HG02943 (cell line): ENCODE measurements around the gene KAT6B.
"Not testable (repeated sequence)": the region's sequence is repeated elsewhere in the genome, so short reads cannot be mapped to it uniquely, and the experiment has no call there.

Experiments used
- ATAC-seq: cut with Tn5 transposase; IDR thresholded peaks from one replicate; pipeline ENCODE4 v1.9.1; 2021; ENCODE audit warnings: mild to moderate bottlenecking, low read depth, moderate library complexity; ENCODE audit not compliant: unreplicated experiment

Gene KAT6B

GRCh38 chr10:74883428-74883827 lies 57.0 kb downstream of the KAT6B start:
- ATAC-seq, result no peak

DNA sequence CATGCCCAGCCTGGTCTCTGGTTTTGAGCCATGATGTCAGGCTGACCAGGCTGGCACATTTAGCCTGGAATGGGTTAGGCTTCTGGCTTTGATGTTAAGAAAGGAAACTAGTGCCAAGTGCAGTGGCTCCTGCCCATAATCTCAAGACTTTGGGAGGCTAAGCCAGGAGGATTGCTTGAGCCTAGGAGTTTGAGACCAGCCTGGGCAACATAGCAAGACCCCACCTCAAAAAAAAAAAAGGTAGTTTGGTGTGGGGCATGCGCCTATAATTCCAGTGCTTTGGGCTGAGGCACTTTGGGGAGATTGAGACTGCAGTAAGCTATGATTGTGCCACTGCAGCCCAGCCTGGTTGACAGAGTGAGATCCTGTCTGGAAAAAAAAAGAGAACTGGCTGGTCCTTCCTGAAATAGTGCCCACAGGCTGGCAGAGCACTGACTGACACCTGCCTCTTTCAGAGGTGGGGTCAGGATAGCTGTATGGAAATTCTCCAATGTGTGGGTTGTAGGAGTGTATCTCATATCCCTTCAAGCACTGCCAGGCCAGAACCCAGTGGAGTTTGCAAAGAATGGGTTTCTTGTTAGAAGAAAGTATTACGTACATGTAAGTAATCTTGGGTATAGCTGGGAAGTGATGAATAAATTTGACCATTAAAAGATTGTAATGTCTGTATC lies 61.3 kb downstream of the KAT6B start:
- ATAC-seq, result no peak

GRCh38 chr10:74888962-74889661 lies 62.7 kb downstream of the KAT6B start:
- ATAC-seq, result no peak

GRCh38 chr10:74889662-74889998 lies 63.2 kb downstream of the KAT6B start:
- ATAC-seq, result no peak

DNA sequence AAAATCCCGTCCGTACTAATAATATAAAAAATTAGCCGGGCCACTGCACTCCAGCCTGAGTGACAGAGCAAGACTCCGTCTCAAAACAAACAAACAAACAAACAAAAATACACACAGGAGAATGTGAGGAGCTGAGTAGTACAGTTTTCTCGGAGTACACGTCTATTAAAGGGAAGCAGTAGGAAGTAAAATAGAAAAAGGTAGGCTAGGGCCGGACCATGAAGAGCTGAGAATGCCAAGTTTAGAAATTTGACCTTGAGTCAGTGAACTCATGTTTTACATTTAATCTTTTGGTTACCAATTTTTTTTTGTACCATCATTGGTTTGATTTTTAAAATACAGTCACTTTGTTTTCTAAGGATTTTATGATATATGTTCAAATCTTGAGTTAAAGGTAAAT lies 64.1 kb downstream of the KAT6B start:
- no peak for ATAC-seq

DNA sequence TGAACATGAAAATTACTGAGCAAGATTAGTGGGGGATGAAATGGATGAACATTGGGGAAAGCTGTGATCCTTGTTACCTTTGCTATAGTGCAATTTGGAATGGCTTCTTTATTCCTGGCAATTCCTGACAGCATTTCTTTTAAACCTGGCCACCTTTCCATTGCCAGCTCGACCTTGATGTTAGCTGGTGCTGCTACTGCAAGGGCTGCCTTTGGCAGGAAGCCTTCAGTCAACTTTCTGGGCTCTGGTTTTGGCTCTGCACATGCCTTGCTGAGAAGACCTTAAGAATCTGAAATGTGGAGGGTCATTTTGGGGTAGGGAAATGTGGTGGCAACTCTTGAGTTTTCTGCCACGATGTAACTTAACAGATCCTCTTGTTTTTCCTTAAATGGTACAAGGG lies 64.7 kb downstream of the KAT6B start:
- ATAC-seq, result no peak

GRCh38 chr10:74892839-74893238 lies 66.4 kb downstream of the KAT6B start:
- ATAC-seq, result no peak

- ATAC-seq, result not testable (repeated sequence)
These were observed 66.9 kb downstream of the KAT6B start for GRCh38 chr10:74893329-74893728.

DNA sequence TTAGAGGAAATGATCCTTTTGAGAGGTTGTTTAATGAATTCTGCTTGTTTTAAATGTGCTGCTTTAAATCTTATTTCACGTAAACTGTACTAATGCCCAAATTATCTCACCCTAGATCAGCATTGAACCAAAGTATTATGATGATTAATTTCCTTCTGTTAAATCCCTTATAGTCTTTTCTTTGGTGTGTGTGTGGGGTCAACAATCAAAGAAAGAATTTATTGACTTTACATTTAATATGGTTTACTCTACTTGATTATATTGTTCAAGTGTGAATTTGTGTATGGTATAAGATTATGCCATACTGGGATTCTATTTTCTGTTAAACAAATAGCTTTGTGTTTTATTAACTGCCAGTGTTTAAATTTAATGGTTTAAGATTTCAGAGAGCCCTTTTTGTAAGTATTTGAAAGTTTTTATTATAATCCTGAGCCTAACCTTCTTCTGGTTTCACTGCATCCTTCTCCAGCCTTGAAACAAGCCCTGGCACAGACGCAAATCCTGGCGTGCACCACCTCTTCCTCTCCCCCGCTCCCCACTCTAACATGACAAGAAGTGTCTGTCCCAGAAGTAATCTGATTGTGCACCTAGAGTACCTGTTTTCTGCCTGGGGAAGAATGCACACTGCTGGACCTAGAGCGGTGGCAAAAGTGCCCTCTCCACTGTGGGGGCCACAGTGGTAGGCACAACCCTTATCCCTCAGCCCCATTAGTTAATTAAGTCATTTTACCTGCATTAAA lies 70.6 kb downstream of the KAT6B start:
- ATAC-seq, result no peak

DNA sequence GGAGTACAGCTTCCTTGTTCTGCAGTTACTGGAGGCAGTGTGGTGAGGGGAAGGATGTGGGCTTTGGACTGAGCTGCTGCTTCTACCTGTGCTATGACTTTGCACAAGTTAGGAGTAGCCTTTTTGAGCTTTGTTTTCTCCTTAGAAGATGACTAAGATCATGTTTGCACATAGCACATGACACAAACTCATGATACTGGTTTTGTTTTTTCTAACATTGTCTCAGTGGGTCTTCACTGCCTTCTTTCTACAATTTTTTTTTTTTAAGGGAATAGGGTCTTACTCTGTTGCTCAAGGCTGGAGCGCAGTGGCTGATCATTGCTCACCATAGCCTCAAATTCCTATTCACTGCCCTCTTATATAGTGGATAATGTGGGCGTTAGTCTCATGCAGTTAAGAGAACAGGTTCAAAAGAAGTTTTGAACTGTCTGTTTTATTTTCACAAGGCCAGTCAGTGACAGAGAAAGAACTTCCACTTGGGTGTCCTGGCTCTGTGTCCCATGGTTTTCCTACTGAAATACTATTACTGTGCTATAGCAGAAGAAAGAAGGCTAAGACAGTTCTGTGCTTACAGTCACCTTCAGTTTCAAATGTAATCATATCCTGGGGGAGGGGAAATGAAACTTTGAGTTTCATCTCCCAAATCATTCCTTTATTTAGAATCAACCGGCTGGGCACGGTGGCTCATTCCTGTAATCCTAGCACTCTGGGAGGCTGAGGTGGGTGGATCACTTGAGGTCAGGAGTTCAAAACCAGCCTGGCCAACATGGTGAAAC lies 72.0 kb downstream of the KAT6B start:
- no peak for ATAC-seq

- no peak for ATAC-seq
These were observed 73.9 kb downstream of the KAT6B start for GRCh38 chr10:74900297-74900696.

- no peak for ATAC-seq
These were observed 74.9 kb downstream of the KAT6B start for GRCh38 chr10:74901301-74901700.

DNA sequence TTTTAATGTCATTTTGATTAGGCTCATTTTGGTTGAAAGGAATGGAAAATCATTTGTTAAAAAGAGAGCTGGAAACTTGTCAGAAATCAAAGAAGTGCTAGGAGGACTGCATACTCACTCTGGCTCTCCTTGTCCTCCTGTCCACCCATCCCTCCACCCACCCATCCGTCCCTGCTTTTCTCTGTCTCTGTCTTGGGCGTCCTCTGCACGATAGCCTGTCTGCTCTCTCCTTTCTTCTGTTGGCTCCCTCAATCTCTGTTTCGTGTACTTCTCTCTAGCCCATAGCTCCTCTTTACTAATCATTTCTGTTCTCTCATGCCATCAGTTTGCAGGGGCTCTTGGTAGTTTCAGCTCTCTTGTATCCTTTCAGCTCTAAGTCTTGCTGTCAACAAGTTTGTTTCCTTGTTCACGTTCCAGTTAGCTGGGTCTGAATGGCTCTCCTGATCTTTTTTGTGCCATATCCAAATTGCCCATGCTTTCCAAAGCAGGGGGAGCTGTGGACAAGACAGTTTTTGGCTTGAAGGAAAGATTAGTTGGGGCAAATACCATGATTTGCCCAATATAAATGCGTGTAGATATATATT lies 75.6 kb downstream of the KAT6B start:
- no peak for ATAC-seq

DNA sequence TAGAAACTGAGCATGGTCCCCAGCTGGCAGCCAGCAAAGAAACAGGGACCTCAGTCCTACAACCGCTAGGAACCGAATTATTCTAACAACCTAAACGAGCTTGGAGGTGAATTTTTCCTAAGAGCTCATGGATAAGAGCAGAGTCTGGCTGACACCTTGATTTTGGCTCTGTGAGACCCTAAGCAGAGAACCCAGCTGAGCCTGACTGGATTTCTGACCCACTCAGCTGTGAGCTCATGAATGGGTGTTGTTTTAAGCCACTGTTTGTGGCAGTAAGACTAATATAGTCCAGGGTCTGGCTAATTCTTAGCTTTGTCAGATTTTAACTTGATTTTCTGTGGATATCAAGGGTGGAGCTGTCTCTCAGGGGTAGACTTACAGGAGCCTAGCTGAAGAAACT lies 77.1 kb downstream of the KAT6B start:
- ATAC-seq, result no peak

GRCh38 chr10:74906611-74907198 lies 80.3 kb downstream of the KAT6B start:
- no peak for ATAC-seq

GRCh38 chr10:74909670-74910069 lies 83.3 kb downstream of the KAT6B start:
- ATAC-seq, result no peak

DNA sequence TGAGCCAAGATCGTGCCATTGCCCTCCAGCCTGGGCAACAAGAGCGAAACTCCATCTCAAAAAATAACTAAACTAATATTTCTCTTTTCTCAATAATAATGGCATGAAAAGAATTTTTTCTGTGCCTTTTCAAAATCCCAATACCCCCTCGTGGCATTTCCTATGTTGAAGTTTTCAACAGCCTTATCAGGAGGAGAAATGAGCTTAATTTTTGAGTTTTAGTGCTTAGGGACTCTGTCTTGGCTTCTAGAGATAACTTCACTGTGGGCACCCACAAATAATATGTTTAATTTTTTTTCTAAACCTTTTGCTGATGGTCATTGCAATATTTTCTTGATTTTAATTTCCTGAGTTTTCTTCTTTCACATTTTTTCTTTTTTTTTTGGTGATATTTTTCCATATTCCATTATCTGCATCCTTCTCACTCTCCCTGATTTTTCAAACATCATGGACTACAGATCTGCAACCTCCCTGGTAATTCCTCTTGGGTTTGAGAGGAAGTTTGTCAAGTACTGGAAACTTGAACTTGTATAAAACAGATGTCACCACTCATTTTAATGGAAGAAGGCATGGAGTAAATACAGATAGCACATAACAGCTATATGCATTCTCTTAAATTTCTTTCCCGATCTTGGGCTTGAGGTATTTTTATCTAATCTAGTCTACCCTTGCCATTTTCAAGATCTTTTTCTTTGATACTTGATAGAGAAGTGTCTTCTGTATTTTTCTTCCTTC lies 84.0 kb downstream of the KAT6B start:
- no peak for ATAC-seq

DNA sequence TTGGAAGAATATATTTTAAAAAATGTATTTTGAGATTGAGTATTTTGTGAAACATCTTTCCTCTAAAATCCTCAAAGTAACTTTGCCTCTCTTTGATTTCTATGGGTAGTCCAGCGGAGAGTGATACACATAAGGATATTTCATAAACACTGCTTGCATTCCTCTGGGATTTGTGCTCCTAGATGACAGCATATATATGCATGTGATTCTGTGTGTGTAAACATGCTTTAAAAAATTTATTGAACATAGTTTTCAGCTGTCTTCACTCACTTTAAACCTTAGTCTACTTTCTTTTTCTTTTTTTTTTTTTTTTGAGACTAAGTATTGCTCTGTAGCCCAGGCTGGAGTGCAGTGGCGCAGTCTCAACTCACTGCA lies 84.6 kb downstream of the KAT6B start:
- no peak for ATAC-seq

DNA sequence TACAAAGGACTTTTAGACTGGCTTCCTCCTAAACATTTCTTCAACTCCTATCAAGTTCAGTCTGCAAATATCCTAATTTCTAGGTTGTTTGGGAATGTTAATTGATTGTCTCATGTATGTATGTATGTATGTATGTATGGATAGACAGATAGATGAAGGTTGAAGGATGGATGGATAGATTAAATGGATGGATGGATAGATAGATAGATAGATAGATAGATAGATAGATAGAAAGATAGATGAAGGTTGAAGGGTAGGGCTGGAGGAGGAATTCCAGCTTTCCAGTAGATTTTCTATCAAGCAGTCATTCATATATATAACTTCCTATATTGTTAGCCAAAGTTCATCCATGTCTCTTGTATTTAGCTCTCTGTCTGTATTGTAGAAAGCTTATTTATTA lies 85.8 kb downstream of the KAT6B start:
- no peak for ATAC-seq

DNA sequence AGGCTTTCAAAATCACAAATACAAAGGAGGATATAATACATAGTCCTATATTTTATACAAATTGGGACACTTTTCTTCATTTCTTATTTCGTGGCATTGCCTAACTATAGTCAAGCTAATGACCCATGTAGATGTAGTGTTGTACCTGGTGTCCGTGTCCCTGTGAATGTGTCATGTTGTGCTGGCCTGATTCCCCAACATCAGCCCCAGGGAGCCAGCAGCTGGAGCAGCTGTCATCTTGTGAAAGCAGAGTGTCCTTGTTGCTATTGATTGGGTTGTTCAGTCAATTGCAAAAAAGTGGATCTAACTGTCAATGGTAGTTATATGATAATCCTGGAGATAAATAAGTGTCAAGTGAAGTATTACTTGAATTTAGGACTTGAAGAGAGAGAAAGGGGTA lies 86.3 kb downstream of the KAT6B start:
- no peak for ATAC-seq
